ENCODE data around the gene IL1RAPL2.
A peak's percentile ranks its signal among the peaks of the same experiment; 100 is the strongest.

Gene IL1RAPL2

GRCh38 chrX:105134273-105134672, 568.3 kb downstream of the IL1RAPL2 start:
- TF ChIP-seq CTCF (IDR thresholded peaks at IDR 0.05; ENCODE audit: low read depth, low read length, missing control alignments), result no peak
- in situ Hi-C loops (cut with HindIII; ENCODE audit: low sequenced_read_pairs), result no loop called here
- H3K4me3 ChIP-seq (ENCODE audit: low read depth, low read length), result no peak overlapping the region
- no peak for DNase-seq (ENCODE audit: low read depth)

GRCh38 chrX:105136786-105137185, 570.8 kb downstream of the IL1RAPL2 start:
- no peak overlapping the region for H3K4me3 ChIP-seq (ENCODE audit: low read depth, low read length)
- in situ Hi-C loops (cut with HindIII; ENCODE audit: low sequenced_read_pairs), result no loop called here
- DNase-seq (ENCODE audit: low read depth), result no peak
- no peak for TF ChIP-seq CTCF (IDR thresholded peaks at IDR 0.05; ENCODE audit: low read depth, low read length, missing control alignments)

- in situ Hi-C loops (cut with HindIII; ENCODE audit: low sequenced_read_pairs), result no loop called here
- DNase-seq (ENCODE audit: low read depth), result no peak
- H3K4me3 ChIP-seq (ENCODE audit: low read depth, low read length), result no peak overlapping the region
- no peak for TF ChIP-seq CTCF (IDR thresholded peaks at IDR 0.05; ENCODE audit: low read depth, low read length, missing control alignments)
These were observed 584.0 kb downstream of the IL1RAPL2 start for GRCh38 chrX:105150036-105150435.

GRCh38 chrX:105150557-105150956, 584.6 kb downstream of the IL1RAPL2 start:
- DNase-seq (ENCODE audit: low read depth), result no peak
- in situ Hi-C loops (cut with HindIII; ENCODE audit: low sequenced_read_pairs), result no loop called here
- no peak overlapping the region for H3K4me3 ChIP-seq (ENCODE audit: low read depth, low read length)
- no peak for TF ChIP-seq CTCF (IDR thresholded peaks at IDR 0.05; ENCODE audit: low read depth, low read length, missing control alignments)

GRCh38 chrX:105167233-105167632, 601.2 kb downstream of the IL1RAPL2 start:
- H3K4me3 ChIP-seq (ENCODE audit: low read depth, low read length), result no peak overlapping the region
- peak; percentile 0 for DNase-seq (ENCODE audit: low read depth)
- TF ChIP-seq CTCF (IDR thresholded peaks at IDR 0.05; ENCODE audit: low read depth, low read length, missing control alignments), result no peak
- in situ Hi-C loops (cut with HindIII; ENCODE audit: low sequenced_read_pairs), result no loop called here

GRCh38 chrX:105168577-105168976, 602.6 kb downstream of the IL1RAPL2 start:
- H3K4me3 ChIP-seq (ENCODE audit: low read depth, low read length), result no peak overlapping the region
- no peak for DNase-seq (ENCODE audit: low read depth)
- no peak for TF ChIP-seq CTCF (IDR thresholded peaks at IDR 0.05; ENCODE audit: low read depth, low read length, missing control alignments)
- in situ Hi-C loops (cut with HindIII; ENCODE audit: low sequenced_read_pairs), result no loop called here

- no peak for TF ChIP-seq CTCF (IDR thresholded peaks at IDR 0.05; ENCODE audit: low read depth, low read length, missing control alignments)
- in situ Hi-C loops (cut with HindIII; ENCODE audit: low sequenced_read_pairs), result no loop called here
- no peak for DNase-seq (ENCODE audit: low read depth)
- no peak overlapping the region for H3K4me3 ChIP-seq (ENCODE audit: low read depth, low read length)
These were observed 607.1 kb downstream of the IL1RAPL2 start for GRCh38 chrX:105173071-105173470.
